GM19468 (cell line): ENCODE measurements around the gene SMARCA4.

Experiments
- ATAC-seq: cut with Tn5 transposase; IDR thresholded peaks from one replicate; pipeline ENCODE4 v1.9.1; 2021; ENCODE audit warnings: mild to moderate bottlenecking, moderate library complexity, moderate number of reproducible peaks; ENCODE audit not compliant: unreplicated experiment; ENCODE audit errors: extremely low read depth

Gene SMARCA4

DNA sequence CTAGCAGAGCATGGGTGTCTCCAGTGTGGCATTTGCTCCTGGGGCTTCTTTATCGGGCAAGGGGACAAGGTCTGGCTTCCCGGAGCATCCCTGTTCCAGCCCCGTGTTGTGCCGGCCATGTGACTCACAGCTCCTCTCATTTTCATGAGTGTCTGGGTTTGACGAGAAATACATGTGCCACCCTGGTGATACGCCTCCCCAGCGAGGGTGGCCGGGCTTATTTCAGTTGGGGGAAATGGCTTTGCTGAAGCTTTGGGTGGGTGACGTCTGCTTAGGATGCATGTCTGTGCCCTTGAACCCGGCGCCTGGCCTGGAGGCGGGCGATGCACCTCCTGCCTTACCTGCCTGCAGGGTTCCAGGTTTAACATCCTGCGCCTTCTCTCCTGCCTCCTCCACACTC, 66.6 kb downstream of the SMARCA4 start:
- no peak for ATAC-seq

DNA sequence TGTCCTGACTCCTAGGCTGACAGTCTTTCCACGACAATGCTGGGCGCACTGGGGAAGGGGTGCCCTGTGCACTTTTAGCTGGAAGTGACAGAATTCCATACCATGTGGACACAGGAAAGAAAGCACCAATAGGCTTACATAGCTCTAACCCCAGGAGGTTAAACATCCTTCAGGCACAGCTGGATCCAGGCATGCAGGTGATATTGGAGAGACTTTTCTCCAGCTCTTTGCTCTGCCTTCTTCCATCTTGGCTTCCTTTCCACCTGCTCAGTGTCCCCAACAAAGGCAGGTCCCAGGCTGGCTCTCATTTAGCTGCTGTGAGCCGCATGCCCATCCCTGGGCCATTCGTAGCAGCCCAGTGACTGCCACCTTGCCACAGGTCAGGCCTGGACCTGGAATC, 67.3 kb downstream of the SMARCA4 start:
- no peak for ATAC-seq

DNA sequence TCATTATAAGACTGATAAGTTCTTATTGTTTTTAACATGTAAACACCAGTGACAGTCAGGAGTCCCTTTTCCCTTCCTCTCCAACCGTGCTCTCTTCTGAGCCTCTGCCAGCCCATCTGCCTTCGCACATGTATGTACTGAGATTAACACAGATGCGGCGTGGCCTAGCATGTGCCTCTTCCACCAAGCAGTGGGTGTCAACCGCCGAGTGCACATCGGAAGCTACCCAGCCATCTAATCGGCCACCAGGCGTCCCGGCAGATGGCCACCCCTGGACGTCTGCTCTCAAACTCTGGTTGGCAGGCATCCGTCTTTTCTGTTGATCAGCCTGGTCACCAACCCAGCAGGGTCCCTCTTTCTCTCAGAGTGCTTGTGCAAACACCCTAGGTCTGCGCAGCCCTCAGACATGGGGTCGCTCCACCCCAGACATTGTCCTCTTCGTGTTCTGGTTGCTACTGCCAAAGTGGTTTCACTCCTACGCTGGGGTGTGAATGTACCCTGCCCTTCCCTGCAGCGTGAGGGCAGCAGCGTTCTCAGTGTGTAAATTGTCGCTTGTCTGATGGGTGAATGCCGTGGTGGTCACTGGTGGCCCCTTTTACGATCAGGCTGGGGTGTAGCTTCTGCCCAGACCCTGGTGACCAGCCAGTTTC, 70.7 kb downstream of the SMARCA4 start:
- no peak for ATAC-seq

DNA sequence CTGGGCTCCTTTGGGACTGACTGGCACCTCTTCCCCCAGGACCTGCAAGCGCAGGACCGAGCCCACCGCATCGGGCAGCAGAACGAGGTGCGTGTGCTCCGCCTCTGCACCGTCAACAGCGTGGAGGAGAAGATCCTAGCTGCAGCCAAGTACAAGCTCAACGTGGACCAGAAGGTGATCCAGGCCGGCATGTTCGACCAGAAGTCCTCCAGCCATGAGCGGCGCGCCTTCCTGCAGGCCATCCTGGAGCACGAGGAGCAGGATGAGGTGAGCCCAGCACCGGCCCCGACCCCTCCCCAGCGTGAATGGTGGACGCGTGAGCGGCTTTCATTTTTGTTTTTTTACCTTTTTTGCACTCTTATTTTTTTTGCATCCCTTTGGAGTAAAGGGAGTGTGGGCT, 72.4 kb downstream of the SMARCA4 start:
- no peak for ATAC-seq

DNA sequence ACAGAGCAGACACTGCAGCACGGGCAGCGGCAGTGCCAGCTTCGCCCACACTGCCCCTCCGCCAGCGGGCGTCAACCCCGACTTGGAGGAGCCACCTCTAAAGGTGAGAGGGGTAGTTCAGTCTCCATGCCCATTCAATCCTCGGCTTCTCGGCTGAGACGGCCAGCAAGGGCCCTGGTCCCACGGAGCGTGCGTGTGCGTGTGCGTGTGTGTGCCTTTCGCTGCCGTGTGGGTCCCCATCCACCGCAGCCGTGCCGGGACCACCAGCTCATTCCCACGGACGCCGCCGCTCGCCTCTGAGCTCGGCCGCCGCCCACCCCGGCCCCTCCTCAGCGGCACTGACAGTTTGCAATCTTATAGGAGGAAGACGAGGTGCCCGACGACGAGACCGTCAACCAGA, 72.9 kb downstream of the SMARCA4 start:
- ATAC-seq: no peak

DNA sequence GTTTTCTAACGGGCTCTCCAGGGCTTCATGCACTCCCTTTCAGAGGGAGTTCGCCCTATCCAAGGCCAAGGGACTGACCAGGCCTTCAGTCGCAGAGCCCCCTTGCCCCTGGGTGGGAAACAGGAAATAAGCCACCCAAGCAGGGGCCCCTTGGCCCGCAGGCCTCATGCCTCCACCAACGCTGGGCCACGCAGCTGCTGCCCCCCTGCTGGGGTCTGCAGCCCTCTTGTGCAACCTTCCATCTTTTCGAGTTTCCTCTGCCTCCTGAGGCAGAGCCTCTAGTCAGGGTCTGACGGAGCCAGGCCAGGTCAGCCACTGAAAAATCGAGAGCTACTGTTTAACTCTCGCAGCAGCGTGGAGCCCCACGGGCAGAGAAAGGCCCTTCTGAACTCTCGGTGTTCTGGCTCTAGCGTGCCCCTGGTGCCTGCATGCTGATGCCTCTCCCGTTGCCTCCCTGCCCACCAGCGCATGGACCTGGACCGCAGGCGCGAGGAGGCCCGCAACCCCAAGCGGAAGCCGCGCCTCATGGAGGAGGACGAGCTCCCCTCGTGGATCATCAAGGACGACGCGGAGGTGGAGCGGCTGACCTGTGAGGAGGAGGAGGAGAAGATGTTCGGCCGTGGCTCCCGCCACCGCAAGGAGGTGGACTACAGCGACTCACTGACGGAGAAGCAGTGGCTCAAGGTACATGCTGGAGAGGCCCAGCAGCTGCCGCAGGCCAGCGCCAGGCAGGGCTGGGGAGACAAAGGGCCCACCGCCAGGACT, 73.8 kb downstream of the SMARCA4 start:
- ATAC-seq: no peak

DNA sequence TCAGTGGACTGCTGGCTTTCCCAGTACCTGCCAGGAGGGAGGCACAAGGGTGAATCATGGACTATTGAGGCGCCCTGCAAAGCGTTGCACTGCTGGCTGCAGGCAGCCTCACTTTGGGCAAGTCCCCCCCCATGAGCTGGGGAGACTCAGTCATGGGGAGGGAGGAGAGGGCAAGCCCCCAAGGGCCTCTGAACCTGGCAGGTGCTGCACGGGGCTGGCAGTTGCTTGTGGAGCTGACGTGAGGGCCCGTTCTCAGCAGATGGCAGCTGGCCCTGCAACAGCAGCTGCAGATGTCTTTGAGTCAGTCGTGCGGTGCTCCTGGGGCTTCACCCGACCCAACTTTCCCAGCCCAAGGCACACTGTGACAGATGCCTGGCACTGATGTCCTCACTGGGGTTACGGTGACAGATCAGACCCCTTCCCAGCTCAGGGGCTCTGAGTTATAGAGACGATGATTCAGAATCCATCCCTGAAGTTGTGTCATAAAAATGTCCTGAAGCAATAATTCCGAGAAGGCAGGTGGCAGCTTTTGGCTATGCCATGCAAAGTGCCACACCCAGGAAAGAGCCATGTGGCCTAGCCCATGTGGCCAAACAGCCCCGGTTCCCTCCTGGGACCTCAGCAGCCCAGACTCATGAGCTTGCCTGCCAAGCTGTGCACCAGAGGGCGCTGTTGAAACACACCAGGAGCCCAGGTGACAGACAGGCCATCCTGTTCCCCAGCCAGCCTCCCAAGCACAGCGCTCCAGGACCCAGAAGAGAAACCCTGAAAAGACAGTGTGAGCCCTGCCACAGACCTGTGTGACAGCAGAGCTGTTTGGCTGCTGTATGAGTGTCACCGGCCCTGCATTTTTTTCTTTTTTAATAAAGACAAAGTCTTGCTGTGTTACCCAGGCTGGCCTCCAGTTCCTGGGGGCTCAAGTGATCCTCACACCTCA, 74.9 kb downstream of the SMARCA4 start:
- no peak for ATAC-seq

DNA sequence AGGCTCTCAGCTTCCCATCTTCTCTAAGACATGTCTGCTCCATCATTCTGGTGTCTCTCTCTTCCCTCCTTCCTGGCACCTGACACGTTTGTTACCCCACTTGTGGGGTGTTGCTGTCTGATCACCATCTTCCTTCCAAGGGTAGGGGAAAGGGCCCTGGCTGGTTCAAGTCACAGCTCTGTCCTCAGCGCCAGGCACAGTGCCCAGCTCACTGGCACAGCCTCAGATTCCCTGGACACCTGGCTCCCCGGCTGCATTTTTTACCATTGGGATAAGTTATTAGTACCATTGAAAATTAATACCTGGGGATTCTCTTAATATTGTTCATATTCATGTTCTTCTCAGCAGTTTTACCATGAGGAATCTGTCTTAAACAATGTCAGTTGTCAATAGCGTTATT, 77.7 kb downstream of the SMARCA4 start:
- no peak for ATAC-seq

DNA sequence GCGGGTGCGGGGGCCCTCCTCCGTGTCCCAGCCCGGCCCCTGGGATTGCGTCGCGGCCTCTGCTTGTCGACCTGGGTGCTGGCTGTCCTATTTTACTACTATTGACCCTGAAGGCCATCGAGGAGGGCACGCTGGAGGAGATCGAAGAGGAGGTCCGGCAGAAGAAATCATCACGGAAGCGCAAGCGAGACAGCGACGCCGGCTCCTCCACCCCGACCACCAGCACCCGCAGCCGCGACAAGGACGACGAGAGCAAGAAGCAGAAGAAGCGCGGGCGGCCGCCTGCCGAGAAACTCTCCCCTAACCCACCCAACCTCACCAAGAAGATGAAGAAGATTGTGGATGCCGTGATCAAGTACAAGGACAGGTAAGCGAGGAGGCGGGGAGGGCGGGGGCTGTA, 80.4 kb downstream of the SMARCA4 start:
- ATAC-seq: no peak

DNA sequence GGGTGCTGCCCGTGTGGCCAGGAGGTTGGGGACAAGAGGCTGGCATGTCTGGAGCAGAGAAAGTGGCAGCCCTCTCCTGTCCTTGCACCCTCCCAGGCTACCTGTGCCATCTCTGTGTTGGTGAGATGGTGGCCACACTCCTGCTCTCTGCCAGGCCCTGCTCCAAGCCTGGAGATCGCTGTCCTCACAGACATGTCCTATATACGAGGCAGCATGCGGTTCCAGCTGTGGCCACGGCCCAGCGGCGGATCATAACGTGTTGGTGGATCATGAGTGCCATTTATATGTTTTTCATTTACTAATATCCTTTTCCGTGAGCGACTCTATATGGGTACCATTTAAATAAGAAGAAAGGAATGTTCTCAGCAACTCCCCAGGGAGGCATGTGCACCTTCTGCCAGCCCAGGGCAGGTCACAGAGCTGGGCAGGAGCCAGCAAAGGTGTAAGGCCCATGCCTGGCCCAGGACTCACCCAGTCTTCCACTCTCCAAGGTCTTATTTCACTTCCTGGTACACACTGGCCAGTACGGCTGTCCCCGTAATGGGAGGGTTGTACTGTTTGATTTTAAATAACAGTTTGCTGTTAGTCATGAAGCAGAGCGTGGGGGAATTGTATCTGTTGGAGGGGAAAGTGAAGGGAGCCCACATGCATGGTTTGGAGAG, 81.3 kb downstream of the SMARCA4 start:
- no peak for ATAC-seq

DNA sequence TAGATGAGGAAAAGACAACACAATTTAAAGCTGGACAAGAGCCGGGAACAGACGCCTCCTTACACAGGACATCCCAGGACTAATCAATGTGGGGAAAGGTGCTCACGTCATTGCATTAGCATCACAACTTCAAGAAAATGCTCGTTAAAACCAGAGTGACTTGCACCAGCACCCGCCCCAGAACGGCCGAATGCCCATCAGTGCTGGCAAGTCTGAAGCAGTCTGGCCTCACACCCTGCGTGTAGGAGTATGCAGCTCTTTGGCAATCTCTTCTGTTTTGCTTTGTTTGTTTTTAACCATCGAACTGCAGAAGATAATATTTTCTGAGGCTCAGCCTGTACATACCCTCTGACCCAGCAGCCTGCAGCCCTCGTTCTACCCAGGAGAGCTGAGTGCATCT, 83.6 kb downstream of the SMARCA4 start:
- no peak for ATAC-seq

DNA sequence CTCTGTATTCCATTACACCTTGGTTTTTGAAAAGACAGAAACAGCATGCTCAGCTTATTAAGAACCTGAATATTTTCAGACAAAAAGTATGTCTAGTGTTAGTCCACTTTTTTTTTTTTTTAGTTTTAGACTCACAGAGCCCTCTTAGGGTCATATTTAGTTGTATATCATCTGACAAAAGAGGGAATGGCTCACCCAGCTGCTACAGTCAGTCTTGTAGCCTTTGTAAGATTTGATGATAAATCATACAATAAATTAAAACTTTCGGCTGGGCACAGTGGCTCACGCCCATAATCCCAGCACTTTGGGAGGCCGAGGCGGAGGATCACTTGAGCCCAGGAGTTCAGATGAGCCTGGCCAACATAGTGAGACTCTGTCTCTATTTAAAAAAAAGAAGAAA, 84.7 kb downstream of the SMARCA4 start:
- ATAC-seq: no peak

DNA sequence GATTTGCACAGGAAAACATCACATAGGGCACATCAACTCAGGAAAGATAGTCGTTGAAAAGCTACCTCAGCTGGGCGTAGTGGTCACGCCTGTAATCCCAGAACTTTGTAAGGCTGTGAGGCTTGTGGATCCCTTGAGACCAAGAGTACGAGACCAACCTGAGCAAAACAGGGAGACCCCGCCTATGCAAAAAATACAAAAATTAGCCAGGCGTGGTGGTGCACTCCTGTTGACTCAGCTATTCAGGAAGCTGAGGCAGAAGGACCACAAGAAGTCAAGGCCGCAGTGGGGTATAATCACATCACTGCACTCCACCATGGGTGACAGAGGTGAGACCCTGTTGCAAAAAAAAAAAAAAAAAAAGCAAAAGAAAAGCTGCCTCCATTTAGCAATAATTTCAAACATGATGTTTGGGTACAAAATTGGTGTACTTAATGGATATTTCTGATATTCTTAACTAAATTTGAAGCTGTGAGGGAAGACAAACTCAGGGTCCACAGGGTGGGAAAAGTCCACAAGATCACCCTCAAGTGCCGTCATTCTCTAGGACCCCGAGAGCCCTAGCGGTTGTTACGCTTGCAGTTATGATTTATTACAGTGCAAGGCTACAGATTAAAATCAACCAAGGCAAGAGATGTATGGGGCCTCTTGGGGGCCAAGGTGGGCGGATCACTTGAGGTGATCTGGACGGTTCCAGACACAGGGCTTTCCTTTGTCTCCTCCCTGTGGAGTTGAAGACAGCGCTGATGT, 86.0 kb downstream of the SMARCA4 start:
- ATAC-seq: no peak

DNA sequence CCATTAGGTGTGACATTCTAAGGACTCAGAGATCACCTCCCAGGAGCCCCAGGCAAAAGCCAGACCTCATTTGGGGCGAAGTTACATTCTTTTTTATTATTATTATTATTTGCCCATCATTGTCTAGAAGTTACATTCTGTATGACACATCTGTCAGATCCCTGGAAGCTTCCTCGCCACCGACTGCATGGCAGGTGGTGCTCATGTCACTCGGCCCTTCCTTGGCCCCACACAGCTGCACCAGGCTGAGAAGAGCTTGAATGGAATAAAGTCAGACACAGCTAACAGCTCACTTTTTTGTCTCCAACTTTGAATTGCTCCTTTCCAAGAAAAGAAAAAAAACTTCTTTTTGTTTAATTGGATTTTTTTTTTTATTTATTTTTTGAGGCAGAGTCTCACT, 87.0 kb downstream of the SMARCA4 start:
- ATAC-seq: no peak

DNA sequence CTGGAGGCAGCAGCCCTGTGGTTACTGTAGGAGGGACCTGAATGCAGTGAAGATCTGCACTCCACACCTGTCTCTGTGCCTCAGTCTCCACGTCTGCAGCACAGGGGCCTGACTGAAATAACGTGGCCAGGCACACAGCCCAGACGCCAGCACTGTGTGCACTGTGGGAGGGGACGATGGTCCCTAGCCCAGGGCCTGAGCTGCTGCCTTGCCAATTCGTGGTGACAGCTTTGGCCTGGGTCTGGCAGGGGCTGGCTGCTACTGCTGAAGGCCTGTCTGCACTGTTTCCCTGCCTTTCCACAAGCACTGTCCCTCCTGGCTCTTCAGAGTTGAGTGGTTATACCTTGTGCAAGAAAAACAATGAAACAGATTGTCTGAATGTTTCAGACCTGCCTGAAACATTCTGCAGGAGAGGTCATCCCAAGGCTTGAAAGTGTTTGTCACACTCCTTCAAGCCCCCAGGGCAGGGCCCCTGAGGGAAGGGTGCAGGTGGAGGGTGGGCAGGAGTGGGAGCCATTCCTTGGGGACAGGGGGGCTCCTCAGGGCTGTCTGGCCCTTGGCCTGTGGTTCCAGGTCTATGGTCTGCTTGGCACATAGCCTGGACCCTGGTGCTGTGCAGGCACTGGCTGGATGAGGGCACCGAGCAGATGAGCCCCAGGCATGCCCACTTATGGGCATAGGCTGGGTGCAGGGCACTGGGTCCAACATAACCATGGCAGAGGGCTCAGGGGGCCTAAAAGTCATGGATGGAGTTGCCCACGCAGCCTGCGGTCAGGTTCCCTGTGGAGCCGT, 89.7 kb downstream of the SMARCA4 start:
- no peak for ATAC-seq

DNA sequence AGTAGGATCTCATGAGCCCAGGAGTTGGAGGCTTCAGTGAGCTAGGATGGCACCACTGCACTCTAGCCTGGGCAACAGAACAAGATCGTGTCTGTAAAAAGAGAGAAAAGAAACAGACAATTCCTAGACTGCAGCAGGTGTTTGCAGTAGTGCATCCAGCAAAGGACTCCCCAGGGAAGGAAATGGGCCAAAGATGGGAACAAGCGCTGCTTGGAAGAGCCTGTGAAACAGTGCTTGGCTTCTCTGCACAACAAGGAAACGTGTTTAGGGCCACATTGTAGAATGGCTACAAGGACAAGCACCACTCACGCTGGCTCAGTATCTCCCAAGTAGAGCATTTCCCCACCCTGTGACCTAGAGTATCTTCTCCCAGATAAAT, 93.0 kb downstream of the SMARCA4 start:
- no peak for ATAC-seq

DNA sequence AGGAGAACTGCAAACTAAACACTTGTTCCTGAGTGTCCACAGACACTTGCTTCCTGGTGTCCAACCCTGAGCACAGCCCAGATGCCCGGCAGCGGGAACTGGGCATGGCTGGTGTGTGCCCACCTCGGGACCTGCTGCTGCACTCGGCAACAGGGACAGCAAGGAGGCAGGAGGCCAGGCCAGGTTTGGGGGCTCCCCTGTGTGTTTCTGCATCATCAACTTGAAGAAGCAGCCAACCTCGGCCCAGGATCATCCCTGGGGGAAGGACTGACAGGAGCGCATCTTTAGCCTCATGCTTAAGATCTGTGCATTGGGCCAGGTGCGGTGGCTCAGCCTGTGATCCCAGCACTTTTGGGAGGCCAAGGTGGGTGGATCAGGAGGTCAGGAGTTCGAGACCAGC, 93.4 kb downstream of the SMARCA4 start:
- no peak for ATAC-seq

DNA sequence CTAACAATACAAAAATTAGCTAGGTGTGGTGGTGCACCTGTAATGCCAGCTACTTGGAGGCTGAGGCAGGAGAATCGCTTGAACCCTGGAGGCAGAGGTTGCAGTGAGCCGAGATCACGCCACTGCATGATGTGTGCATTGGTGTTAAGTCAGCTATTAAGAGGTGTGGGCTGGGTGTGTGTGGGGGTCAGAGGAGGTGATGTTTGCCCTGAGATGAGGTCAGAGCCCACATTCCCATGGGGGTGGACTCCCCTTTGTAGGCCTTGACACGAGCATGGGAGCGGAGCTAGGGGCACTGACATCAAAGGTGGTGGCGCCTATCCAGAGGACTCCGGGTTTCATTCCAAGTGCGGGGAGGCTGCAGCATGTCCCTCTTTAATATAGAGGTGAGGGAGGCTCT, 93.8 kb downstream of the SMARCA4 start:
- ATAC-seq: no peak
